Uterus (tissue), 4 donors: ENCODE data around the gene SPAG7. TPM values are rescaled to one million over a fixed set of nuclear protein-coding genes. Genes with fewer than 3 reads are reported as not detected.

Experiments used
- DNase-seq, 2 donors: peaks; one replicate each; pipeline ENCODE4 v3.0.0-alpha.2; 2019 to 2020
- H3K27ac ChIP-seq, 2 donors: fragments of 200-600 bp; sonication (generic); 1 replicate in 1 of 2; 2 replicates in 1 of 2; pipeline ENCODE4 v1.5.1; 2016 to 2018
- H3K27me3 ChIP-seq, 2 donors: fragments of 200-600 bp; sonication (generic); one replicate each; pipeline ENCODE4 v1.5.1; 2018 to 2019; ENCODE audit warnings: control low read depth in 1 of 2
- H3K36me3 ChIP-seq, 2 donors: fragments of 200-600 bp; sonication (generic); one replicate each; pipeline ENCODE4 v1.5.1; 2019; ENCODE audit warnings: control low read depth in 1 of 2
- H3K4me1 ChIP-seq, 2 donors: fragments of 200-600 bp; sonication (generic); one replicate each; pipeline ENCODE4 v1.5.1; 2018 to 2019; ENCODE audit warnings: control low read depth in 1 of 2
- H3K4me3 ChIP-seq, 2 donors: fragments of 200-600 bp; sonication (generic); 1 replicate in 1 of 2; 2 replicates in 1 of 2; pipeline ENCODE4 v1.5.1; 2018 to 2019; ENCODE audit warnings: mild to moderate bottlenecking in 1 of 2
- H3K9me3 ChIP-seq, 2 donors: fragments of 200-600 bp; sonication (generic); one replicate each; pipeline ENCODE4 v1.5.1; 2019; ENCODE audit warnings: control low read depth in 1 of 2
- POLR2A ChIP-seq, 2 donors: fragments of 450-650 bp; IDR thresholded peaks; one replicate each; pipeline ENCODE4 v1.6.1; 2016; ENCODE audit warnings: antibody characterized with exemption in 2 of 2, mild to moderate bottlenecking in 1 of 2, moderate library complexity in 1 of 2
- intact Hi-C: fragments of 100-400 bp; cut with DNase I; formaldehyde crosslinking; loops from one replicate; pipeline ENCODE4 v1.15.1; 2023; ENCODE audit warnings: low total_unique reads
- total RNA-seq, 4 donors: library from RNA; depleted of rRNA in 3 of 4; stranded (reverse); fragments of >200 nt in 3 of 4; gene quantifications; one replicate each; pipeline versions ENCODE4 v1.1.0 to v1.2.4, GENCODE V29; 2014 to 2023
- TF ChIP-seq, protein P1 (sequence below), 4 experiments: fragments of 200-600 bp in 2 of 4; fragments of 450-650 bp in 2 of 4; sonication (generic) in 2 of 4; IDR thresholded peaks; one replicate each; pipeline ENCODE4 v1.5.1; 2016 to 2019; ENCODE audit warnings: antibody characterized with exemption in 4 of 4, mild to moderate bottlenecking in 2 of 4, moderate library complexity in 1 of 4
- donor health status: DM: yes; HTN: yes; CAD: no.

Gene SPAG7
- total RNA-seq, 4 donors from 2014 or later: 18.4 to 58.3 (median 34.0) TPM

GRCh38 chr17:4950075-4950745 is 17.4 kb downstream of the SPAG7 start:
- TF ChIP-seq POLR2A (IDR thresholded peaks at IDR 0.05): peak in 1 of 2 donors; percentile 4
- TF ChIP-seq, protein P1, sequence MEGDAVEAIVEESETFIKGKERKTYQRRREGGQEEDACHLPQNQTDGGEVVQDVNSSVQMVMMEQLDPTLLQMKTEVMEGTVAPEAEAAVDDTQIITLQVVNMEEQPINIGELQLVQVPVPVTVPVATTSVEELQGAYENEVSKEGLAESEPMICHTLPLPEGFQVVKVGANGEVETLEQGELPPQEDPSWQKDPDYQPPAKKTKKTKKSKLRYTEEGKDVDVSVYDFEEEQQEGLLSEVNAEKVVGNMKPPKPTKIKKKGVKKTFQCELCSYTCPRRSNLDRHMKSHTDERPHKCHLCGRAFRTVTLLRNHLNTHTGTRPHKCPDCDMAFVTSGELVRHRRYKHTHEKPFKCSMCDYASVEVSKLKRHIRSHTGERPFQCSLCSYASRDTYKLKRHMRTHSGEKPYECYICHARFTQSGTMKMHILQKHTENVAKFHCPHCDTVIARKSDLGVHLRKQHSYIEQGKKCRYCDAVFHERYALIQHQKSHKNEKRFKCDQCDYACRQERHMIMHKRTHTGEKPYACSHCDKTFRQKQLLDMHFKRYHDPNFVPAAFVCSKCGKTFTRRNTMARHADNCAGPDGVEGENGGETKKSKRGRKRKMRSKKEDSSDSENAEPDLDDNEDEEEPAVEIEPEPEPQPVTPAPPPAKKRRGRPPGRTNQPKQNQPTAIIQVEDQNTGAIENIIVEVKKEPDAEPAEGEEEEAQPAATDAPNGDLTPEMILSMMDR (IDR thresholded peaks at IDR 0.05): no peak
- intact Hi-C loops: no loop called here
- no peaks in the 10 kb centered on the region for H3K9me3 ChIP-seq
- H3K4me3 ChIP-seq: peak overlapping the region; percentile 82 to 97
- peaks cover 8 to 14% of the 10 kb centered on the region in 2 donors for H3K4me1 ChIP-seq
- no peaks in the 10 kb centered on the region for H3K36me3 ChIP-seq
- peak; percentile 65 to 67 for DNase-seq
- peak overlapping the region; percentile 93 to 98 for H3K27ac ChIP-seq
- H3K27me3 ChIP-seq: no peaks in the 10 kb centered on the region

DNA sequence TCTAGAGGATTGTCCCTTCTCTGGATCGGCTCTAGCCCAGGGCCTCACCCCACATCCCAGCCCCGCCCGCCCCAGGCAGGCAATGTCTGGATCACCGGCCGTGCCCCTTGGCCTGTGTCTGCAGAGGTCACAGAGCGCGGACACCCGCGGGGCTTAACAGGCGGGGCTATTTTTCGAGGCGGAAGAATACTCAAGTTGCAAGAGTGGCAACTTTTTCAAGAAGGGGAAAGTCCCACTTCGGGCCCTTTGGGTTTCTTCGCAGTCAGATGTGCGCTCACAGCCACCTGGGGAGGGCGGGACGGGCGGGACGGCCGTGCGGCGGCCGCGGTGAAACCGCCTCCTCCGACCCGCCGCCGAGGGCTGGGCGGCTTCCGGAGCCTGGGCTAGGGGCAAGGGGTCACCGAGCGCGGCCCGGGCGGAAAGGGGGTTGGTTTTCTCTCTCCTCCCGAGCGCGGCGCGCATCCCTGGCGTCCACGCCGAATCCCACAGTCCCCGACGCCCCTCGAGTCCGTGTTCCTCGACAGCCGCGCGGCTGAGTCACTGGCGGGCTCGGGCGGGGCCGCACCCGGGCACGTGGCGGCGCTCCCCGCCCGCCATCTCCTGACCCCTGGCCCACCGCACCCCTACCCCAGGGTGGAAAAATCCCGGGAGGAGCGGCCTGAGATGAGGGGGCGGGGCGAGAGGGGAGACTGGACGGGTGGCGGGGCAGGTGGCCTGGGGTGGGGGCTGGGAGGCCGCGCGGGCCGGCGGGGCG is 18.1 kb downstream of the SPAG7 start:
- peak; percentile 78 to 85 for DNase-seq
- H3K36me3 ChIP-seq: no peaks in the 10 kb centered on the region
- intact Hi-C loops: no loop called here
- peaks cover 12 to 17% of the 10 kb centered on the region in 2 donors for H3K4me1 ChIP-seq
- H3K4me3 ChIP-seq: peak overlapping the region; percentile 82 to 97
- H3K27ac ChIP-seq: peak overlapping the region; percentile 93 to 98
- no peaks in the 10 kb centered on the region for H3K27me3 ChIP-seq
- TF ChIP-seq, protein P1 (IDR thresholded peaks at IDR 0.05): no peak
- TF ChIP-seq POLR2A (IDR thresholded peaks at IDR 0.05): peak in 1 of 2 donors; percentile 37
- no peaks in the 10 kb centered on the region for H3K9me3 ChIP-seq

- Histone ChIP-seq H3K27ac (peak overlapping the region; percentile 93 to 98), H3K4me1 (peaks cover 12 to 17% of the 10 kb centered on the region in 2 donors), H3K27me3 (no peaks in the 10 kb centered on the region), H3K4me3 (peak overlapping the region; percentile 82 to 97), H3K36me3 (no peaks in the 10 kb centered on the region), H3K9me3 (no peaks in the 10 kb centered on the region)
- DNase-seq: peak; percentile 79 to 84
- TF ChIP-seq POLR2A (IDR thresholded peaks at IDR 0.05): peak; percentile 43 to 67
- TF ChIP-seq, protein P1 (IDR thresholded peaks at IDR 0.05): no peak
- intact Hi-C loops: no loop called here
Observed at GRCh38 chr17:4948931-4949320, 18.7 kb downstream of the SPAG7 start.

DNA sequence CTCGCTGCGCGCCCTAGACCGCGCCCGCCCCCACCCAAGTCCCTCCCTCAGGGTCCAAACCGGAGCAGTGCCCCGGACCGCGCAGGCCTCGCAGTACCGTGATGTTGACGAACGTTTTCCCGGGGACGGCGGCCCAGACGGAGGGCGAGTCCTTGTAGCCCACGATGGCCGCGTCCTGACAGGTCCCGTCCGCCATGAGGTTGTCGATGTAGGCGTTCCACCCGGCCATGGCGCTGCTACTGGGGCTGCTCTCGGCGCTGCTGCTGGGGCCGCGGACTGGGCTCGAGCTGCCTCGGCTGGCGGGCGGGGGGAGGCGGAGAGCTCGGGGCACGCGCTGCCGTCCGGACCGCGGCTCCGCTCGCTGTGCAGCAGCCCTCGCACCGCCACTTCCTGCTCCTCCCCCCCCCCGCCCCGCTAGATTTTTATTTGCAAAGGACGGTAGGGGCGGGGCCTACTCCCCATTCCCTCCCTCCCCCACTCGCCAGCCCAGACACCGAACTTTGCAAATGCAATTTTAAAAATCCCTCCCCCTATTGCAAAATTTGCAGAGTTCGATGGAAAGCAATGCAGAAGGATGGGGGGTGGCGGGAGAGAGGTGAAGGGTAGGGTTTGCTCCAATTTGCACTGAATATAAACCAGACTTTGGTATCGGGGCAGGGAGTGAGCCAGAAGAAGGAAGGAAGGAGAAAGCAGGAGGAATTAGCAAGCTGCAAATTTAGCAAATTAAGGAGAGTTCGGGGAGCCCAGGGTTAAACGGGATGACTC is 19.3 kb downstream of the SPAG7 start, which contains the start of gene PFN1:
Gene PFN1 (minus strand): TSS at position 365 of the 765 bp plus-strand sequence. CDS start 136 bp downstream, at position 229.
- peak; percentile 37 to 88 for TF ChIP-seq POLR2A (IDR thresholded peaks at IDR 0.05)
- TF ChIP-seq, protein P1 (IDR thresholded peaks at IDR 0.05): no peak
- Histone ChIP-seq H3K4me3 (peak within 1 kb of the TSS; percentile 82 to 97), H3K36me3 (no peaks in the 10 kb centered on the region), H3K27me3 (no peaks in the 10 kb centered on the region), H3K4me1 (peaks cover 12 to 17% of the 10 kb centered on the region in 2 donors), H3K9me3 (no peaks in the 10 kb centered on the region), H3K27ac (peak within 1 kb of the TSS; percentile 93 to 98)
- DNase-seq: peak; percentile 91 to 95
- intact Hi-C loops: no loop called here
